NCI-H1105 treated with DMSO at 0.1 percent for 48 hours (cell line): ENCODE measurements around the gene ST7.
"Not testable (repeated sequence)": the region's sequence is repeated elsewhere in the genome, so short reads cannot be mapped to it uniquely, and the experiment has no call there.

Experiments
- DNase-seq: peaks from one replicate; lab custom pipeline; 2025; lab: John Stamatoyannopoulos, UW

The ST7 gene, protein sequence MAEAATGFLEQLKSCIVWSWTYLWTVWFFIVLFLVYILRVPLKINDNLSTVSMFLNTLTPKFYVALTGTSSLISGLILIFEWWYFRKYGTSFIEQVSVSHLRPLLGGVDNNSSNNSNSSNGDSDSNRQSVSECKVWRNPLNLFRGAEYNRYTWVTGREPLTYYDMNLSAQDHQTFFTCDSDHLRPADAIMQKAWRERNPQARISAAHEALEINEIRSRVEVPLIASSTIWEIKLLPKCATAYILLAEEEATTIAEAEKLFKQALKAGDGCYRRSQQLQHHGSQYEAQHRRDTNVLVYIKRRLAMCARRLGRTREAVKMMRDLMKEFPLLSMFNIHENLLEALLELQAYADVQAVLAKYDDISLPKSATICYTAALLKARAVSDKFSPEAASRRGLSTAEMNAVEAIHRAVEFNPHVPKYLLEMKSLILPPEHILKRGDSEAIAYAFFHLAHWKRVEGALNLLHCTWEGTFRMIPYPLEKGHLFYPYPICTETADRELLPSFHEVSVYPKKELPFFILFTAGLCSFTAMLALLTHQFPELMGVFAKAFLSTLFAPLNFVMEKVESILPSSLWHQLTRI

DNA sequence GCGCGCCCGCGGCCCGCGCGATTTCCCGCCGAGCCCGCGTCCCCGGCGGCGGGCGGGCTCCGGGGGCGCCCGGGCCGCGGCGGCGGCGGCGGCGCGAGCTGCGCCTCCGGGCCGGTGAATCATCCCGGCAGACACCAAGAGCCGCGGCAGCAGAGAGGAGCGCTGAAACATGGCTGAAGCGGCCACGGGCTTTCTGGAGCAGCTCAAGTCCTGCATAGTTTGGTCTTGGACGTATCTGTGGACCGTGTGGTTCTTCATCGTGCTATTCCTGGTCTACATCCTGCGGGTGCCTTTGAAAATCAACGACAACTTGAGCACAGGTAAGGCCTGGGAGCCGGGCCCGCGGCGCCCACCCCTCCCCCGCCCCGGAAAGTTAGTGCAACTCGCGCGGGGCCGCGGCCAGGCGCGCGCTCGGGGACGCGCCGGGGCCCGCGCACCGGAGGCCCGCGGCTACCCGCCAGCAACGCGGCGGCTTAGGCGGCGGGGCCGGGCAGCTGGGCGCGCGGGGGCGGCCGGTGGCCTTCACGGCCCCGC is at the start of gene ST7:
Gene ST7 (plus strand): TSS at position 130 of the 534 bp plus-strand sequence. CDS start 40 bp downstream, at position 170.
- peak; percentile 69 for DNase-seq

DNA sequence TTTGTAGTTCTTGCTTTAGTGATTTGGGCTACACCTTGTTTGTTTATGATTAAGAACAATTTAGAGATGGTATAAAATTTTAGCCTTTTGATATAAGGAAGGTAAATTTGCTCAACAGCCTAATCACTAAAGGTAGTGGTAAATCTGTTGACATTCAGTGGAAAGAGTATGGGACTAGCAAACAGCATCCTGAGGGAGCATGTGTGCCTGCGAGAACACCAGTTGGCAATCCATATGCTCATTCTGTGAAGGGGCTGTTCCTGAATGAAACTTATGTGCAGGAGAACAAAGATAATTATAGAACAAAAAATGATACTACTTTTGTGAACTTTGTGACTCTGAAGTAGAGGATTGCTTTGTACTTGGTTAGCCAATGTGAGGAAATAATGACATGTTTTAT is 46.9 kb upstream of the ST7 start:
- DNase-seq: no peak

DNA sequence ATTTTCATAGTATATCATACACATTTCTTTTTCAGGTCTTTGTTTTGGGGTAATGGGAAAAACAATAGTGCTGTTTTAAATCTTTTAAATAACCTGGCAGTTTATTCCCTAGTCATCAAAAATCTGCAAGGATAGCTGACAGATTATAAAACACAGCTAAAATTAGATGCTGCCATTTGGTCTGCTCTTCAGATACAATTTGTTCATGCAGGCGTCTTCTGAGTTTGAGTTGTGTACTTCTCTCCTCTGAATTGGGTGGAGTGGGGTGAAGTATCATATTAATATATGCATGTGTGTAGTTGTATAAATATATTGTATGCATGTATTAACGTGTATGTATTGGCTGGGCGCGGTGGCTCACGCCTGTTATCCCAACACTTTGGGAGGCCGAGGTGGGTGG is 42.9 kb upstream of the ST7 start:
- DNase-seq: no peak

- no peak for DNase-seq
Observed at GRCh38 chr7:116911801-116912200, 41.5 kb upstream of the ST7 start.

DNA sequence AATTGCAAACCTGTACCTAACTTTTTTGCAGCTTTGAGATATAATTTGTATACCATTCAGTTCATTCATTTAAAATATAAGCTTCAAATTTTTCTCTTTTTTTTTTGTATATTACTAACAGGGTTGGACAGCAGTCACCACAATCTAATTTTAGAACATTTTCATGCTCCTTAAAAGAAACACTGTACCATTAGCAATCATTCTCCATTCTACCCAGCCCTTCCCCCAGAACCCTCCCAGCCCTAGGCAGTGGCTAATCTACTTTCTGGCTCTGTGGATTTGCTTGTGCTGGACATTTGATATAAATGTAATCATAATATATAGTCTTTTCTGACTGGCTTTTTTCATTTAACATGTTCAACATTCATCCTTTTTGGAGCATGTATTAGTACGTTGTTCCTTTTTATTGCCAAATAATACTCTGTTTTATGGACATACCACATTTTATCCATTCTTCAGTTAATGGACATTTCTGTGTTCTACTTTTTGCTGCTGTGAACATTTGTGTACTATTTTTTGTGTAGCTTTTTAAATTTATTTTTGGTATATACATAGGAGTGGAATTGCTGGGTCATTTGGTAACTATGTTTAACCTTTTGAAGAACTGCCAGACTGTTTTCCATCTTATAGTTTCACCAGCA is 40.9 kb upstream of the ST7 start:
- DNase-seq: no peak

DNA sequence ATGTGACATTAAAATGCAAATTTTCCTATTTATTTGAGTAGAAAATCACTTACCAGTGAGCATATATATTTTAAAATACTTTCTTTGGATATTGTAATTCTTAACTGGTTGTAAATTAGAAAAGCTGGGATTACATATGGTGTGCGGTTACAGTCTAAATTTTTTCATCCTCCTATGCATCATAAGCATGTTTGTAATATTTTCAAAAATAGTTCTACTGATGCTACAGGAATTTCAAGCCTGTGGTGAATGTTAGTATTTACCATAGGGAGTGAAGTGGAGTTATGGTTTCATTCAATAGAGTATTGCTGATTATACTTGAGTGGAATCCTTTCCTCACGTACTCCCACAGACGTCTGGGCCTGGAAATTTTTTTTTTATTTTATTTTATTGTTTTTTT is 34.6 kb upstream of the ST7 start:
- DNase-seq: no peak

- no peak for DNase-seq
Observed at GRCh38 chr7:116920359-116920758, 32.9 kb upstream of the ST7 start.

DNA sequence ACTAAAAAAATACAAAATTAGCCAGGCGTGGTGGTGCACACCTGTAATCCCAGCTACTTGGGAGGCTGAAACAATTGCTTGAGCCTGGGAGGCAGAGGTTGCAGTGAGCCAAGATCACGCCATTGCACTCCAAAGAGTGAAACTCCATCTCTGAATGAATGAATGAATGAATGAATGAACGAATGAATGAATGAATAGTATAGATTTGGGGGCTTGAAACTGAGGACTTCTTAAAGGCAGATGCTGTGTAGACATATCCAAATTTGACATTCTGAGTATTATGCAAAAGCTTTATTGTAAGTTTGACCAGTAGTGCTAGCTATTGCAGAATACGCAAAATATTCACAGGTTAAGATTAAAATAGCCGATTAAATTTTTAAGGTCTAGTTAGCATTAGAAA is 30.8 kb upstream of the ST7 start:
- no peak for DNase-seq

DNA sequence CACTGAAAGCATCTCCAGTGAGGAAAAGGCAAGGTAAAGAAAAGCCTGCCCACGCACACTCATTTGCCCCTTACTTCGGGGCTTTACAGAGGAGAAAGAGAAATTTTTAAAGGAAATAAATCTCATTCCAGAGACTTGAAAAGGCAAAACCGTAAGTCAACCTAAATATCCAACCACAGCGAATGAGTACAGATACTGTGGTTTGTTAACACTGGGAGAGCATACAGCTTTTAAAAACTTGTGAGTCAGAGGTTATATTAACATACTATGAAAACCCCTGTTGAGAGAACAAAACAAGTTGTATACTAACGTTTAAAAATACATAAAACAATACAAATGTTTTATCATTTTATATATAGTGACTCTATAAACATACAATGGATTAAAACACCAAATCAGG is 28.6 kb upstream of the ST7 start:
- DNase-seq: no peak

DNA sequence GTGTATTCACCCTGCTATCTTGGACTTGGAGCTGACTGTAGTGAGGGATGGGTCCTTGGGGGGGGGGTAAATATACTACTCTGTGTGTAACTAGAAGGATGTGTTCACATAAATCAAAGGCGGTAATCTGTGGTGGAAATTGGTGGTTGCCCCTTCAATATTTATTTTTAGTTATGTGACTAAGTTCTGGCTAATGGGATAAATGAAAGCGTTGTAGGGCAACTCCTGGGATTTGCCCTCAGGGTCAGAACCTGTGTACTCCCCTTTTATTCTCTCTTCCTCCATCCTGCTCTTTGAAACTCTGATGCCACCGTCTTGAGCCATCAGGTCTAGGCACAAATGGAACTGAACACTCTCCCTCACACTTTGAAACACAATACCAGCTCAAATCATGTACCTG is 24.3 kb upstream of the ST7 start:
- no peak for DNase-seq

- DNase-seq: peak; percentile 67
Observed at GRCh38 chr7:116929914-116930913, 23.1 kb upstream of the ST7 start.

DNA sequence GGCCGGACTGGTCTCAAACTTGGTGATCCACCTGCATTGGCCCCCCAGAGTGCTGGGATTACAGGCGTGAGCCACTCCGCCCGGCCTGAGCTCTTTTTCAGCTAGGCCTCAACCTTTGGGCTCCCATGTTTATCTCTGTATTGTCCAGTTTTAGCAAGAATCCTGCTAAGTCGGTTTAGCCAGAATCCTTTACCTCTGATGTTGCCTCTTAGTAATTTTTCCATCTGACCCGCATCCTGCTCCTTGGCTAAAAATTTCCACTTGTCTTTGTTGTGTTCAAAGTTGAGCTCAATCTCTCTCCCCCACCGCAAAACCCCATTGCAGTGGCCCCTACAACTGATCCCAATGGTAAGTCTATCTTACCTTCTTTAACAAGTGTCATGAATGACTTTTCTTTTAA is 20.7 kb upstream of the ST7 start:
- DNase-seq: no peak

DNA sequence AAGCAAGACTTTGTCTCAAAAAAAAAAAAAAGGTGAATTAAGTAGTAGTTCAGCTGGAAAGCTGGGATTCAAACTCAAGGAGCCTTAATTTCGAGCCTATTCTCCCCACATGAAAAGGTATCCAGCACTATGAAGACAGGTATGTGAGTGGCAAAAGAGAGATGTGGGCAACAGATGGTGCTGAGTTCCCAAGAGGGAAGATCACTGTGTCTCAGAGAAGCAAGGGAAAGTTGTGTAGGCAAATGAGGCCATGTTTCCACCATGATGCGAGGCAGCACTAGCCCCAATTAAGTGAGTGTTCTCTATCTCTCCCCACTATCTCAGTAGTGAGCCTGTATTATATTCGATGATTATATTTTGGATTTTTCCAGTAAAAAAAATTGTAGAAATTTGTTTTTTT is 19.8 kb upstream of the ST7 start:
- DNase-seq: no peak

DNA sequence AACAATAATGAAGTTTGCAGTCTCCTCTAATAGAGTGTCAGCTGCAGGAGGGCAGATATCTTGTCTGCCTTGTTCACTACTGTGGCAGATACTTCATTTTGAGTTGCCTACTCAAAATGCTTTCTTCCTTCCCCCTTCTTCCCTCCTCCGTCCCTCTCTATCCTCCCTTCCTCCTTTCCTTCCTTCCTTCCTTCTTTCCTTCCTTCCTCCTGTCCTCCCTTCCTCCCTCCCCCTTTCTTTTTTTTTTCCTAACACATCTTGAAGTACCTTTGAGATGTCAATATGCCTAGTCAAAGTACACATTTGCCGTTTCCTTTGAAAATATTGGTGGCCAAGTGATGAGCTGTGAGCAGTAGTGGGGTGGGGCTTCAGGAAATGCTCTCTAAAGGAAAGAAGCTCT is 18.7 kb upstream of the ST7 start:
- no peak for DNase-seq

DNA sequence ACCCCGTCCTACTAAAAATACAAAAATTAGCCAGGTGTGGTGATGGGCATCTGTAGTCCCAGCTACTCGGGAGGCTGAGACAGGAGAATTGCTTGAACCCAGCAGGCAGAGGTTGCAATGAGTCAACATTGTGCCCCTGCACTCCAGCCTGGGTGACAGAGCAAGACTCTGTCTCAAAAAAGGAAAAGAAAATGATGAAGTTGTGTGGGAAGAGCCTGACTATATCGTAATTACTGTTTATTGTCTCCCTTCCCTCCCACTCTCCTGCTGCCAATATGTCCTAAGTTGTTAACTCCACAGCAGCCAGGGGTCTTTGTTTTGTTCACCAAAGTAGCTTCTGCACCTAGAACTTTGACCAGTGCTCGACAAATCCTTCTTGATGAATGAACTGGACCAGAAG is 16.5 kb upstream of the ST7 start:
- not testable (repeated sequence) for DNase-seq

DNA sequence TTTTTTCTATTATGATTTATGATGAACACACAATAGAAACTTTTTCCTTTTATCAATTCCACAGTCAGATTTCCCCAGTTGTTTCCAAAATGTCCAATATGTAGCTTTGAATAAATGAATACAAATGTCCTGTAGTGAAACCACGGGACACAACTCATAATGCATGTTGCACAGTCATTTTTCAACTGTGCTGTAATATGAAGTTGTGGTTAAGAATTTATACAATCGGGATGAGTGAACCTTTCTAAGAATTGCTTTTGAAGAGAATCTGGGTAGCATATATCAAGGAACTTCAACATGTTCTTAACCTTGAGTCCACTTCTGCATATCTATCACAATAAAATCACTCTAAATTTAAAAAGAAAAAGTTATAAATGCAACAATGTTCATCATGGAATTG is 14.6 kb upstream of the ST7 start:
- DNase-seq: no peak

DNA sequence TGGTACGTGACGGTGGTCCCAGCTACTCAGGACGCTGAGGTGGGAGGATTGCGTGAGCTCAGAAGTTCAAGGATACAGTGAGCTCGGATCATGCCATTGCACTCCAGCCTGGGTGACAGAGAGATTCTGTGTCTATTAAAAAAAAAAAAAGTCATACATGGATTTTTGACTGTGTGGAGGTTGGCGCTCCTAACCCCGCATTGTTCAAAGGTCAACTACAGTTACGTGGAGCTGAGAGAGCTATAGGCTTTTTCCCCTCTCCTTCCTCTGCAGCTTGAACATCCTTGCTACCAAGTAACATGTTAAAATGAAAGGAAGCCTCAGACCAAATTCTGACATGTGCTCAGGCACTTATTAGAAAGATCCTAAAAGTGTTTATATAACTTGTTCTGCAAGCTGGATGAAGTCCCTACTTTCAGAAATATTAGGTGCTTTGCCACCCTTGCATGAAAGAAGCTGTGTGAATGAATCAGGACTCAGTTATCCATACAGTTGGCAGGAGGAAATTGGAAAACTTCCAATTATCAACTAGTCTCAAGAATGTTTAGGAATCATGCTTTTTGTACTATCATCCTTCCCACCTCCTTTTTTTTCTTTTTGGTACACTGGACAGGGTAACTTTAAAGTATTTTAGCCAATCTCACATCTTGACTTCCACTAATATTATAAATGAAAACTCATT is 12.5 kb upstream of the ST7 start:
- DNase-seq: no peak

DNA sequence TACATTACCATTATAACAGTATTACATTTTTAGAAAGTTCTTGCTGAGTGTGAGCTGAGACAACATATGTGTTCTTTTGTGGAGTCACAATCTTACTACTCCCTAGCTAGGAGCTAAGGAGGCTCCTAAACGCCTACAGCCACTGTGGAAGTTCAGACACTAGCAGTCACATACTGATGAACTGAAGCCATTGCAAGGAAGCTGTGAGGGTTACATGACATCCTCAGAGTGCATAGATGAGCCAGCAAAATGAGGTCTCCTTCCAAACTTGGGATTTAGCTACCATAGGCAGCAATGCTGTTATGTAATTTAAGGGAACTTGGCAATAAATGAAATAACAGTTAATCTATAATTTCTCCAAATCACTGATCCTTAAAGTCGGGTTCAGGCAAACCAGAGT is 10.8 kb upstream of the ST7 start:
- no peak for DNase-seq

- peak; percentile 78 for DNase-seq
Observed at GRCh38 chr7:116948934-116949333, 4.4 kb upstream of the ST7 start.

DNA sequence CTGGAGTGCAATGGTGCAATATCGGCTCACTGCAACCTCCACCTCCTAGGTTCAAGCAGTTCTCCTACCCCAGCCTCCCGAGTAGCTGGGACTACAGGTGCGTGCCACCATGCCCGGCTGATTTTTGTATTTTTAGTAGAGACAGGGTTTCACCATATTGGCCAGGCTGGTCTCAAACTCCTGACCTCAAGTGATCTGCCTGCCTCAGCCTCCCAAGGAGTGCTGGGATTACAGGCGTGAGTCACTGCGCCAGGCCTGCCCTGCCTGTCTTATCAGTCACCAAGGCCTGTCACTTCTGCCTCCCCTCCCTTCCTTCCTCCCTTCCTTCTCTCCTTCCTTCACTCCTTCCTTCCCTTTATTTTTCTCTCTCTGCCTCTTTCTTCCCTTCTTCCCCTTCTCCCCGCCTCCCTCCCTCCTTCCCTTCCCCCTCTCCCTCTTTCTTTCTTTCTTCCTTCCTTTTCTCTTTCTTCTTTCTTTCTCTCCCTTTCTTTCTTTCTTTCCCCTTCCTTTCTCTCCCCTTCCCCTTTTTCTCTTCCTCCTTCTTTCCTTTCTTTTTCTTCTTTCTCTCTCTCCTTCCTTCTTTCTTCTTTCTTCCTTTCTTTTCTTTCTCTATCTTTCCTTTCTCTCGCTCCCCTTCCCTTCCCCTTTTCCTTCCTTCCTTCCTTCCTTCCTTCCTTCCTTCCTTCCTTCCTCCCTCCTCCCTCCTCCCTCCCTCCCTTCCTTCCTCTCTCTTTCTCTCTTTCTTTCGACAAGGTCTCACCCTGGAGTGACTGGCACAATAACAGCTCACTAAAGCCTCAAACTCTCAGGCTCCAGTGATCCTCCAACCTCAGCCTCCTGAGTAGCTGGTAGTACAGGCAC is 3.1 kb upstream of the ST7 start:
- DNase-seq: no peak
